Mammary epithelial cell (primary cell): ENCODE results near the gene GLTPD2.

Source experiments
- EZH2 ChIP-seq: IDR thresholded peaks from 2 replicates; pipeline ENCODE4 v1.6.1; 2012; ENCODE audit warnings: low read length, inconsistent platforms, borderline replicate concordance
- TF ChIP-seq, protein P1 (sequence below), 2 donors: IDR thresholded peaks in 1 of 2; conservative IDR thresholded peaks in 1 of 2; 2 replicates each; pipeline ENCODE4 v1.5.1; 2011 to 2012; ENCODE audit warnings: inconsistent platforms in 2 of 2, low read length in 2 of 2, mild to moderate bottlenecking in 2 of 2, control low read depth in 1 of 2, low read depth in 1 of 2; ENCODE audit not compliant: insufficient read depth in 1 of 2; ENCODE audit errors: extremely low read depth in 1 of 2

DNA sequence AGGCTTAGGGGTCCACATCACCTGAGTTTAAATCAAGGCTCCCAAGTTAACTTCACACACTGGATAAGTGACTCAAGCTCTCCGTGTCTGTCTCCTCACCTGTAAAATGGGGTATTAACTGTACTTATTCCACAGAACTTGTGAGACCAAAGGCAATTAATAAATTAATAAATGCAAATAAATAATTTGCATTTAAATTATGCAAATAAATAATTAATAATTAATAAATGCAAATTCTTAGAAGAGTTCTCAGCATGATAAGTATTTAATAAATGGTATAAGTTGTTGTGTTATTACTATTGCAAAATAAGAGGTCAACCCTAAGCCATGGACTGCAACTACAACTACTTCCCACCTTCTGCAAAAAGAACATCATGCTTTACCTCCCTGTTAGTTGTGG is 35.4 kb upstream of the GLTPD2 start:
- TF ChIP-seq, protein P1, sequence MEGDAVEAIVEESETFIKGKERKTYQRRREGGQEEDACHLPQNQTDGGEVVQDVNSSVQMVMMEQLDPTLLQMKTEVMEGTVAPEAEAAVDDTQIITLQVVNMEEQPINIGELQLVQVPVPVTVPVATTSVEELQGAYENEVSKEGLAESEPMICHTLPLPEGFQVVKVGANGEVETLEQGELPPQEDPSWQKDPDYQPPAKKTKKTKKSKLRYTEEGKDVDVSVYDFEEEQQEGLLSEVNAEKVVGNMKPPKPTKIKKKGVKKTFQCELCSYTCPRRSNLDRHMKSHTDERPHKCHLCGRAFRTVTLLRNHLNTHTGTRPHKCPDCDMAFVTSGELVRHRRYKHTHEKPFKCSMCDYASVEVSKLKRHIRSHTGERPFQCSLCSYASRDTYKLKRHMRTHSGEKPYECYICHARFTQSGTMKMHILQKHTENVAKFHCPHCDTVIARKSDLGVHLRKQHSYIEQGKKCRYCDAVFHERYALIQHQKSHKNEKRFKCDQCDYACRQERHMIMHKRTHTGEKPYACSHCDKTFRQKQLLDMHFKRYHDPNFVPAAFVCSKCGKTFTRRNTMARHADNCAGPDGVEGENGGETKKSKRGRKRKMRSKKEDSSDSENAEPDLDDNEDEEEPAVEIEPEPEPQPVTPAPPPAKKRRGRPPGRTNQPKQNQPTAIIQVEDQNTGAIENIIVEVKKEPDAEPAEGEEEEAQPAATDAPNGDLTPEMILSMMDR (conservative IDR thresholded peaks at IDR 0.05 in 1 of 2, IDR thresholded peaks at IDR 0.05 in 1 of 2; ENCODE audit: extremely low read depth in 1 of 2, insufficient read depth in 1 of 2, low read depth in 1 of 2, low read length in 2 of 2): no peak
- TF ChIP-seq EZH2: no peak
